ENCODE results near the gene AMPD2.

DNA sequence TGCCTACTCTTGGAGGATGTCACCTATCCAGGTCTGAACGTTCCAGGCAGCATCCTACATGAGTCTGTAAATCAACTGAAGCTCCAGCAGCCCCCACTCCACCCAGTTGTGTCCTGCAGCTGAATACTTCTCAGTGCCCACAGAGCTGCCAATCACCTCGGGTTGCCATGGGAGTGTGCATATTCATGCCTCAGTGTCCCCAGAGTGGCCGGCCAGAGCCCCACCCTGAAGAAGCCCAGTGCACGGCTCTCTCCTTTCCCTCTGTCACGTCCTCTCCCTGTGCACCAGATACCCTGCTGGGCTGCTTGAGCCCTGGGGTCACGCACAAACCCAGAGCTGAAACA lies 20.2 kb downstream of the AMPD2 start:
- TF ChIP-seq POLR2A (IDR thresholded peaks at IDR 0.05; ENCODE audit: extremely low read depth, insufficient read length) = no peak
- TF ChIP-seq, protein P1, sequence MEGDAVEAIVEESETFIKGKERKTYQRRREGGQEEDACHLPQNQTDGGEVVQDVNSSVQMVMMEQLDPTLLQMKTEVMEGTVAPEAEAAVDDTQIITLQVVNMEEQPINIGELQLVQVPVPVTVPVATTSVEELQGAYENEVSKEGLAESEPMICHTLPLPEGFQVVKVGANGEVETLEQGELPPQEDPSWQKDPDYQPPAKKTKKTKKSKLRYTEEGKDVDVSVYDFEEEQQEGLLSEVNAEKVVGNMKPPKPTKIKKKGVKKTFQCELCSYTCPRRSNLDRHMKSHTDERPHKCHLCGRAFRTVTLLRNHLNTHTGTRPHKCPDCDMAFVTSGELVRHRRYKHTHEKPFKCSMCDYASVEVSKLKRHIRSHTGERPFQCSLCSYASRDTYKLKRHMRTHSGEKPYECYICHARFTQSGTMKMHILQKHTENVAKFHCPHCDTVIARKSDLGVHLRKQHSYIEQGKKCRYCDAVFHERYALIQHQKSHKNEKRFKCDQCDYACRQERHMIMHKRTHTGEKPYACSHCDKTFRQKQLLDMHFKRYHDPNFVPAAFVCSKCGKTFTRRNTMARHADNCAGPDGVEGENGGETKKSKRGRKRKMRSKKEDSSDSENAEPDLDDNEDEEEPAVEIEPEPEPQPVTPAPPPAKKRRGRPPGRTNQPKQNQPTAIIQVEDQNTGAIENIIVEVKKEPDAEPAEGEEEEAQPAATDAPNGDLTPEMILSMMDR (IDR thresholded peaks at IDR 0.05; ENCODE audit: low read depth, low read length) = no peak
- TF ChIP-seq, protein P2, sequence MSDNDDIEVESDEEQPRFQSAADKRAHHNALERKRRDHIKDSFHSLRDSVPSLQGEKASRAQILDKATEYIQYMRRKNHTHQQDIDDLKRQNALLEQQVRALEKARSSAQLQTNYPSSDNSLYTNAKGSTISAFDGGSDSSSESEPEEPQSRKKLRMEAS (IDR thresholded peaks at IDR 0.05; ENCODE audit: low read depth, low read length) = no peak

Data from NB4 (cell line).